Suprapubic skin (tissue), 4 donors: Measurements from ENCODE around the gene PSMG3.

ENCODE experiments used
- EP300 ChIP-seq: sonication (generic); formaldehyde crosslinking; IDR thresholded peaks from one replicate; pipeline ENCODE4 v1.6.1; 2017; ENCODE audit warnings: antibody characterized with exemption
- POLR2A ChIP-seq, 2 donors: fragments of 450-650 bp; IDR thresholded peaks; one replicate each; pipeline ENCODE4 v1.6.1; 2017; ENCODE audit warnings: antibody characterized with exemption in 2 of 2, mild to moderate bottlenecking in 2 of 2, moderate library complexity in 2 of 2
- POLR2AphosphoS5 ChIP-seq, 3 donors: sonication (generic); formaldehyde crosslinking; IDR thresholded peaks; one replicate each; pipeline ENCODE4 v1.6.1; 2017; ENCODE audit warnings: antibody characterized with exemption in 3 of 3
- TF ChIP-seq, protein P1 (sequence below), 2 donors: fragments of 200-600 bp in 1 of 2; fragments of 450-650 bp in 1 of 2; sonication (generic) in 1 of 2; IDR thresholded peaks; one replicate each; pipeline ENCODE4 v1.5.1; 2016 to 2019; ENCODE audit warnings: antibody characterized with exemption in 2 of 2, mild to moderate bottlenecking in 1 of 2, moderate library complexity in 1 of 2

- TF ChIP-seq, protein P1, sequence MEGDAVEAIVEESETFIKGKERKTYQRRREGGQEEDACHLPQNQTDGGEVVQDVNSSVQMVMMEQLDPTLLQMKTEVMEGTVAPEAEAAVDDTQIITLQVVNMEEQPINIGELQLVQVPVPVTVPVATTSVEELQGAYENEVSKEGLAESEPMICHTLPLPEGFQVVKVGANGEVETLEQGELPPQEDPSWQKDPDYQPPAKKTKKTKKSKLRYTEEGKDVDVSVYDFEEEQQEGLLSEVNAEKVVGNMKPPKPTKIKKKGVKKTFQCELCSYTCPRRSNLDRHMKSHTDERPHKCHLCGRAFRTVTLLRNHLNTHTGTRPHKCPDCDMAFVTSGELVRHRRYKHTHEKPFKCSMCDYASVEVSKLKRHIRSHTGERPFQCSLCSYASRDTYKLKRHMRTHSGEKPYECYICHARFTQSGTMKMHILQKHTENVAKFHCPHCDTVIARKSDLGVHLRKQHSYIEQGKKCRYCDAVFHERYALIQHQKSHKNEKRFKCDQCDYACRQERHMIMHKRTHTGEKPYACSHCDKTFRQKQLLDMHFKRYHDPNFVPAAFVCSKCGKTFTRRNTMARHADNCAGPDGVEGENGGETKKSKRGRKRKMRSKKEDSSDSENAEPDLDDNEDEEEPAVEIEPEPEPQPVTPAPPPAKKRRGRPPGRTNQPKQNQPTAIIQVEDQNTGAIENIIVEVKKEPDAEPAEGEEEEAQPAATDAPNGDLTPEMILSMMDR (IDR thresholded peaks at IDR 0.05) = no peak
- TF ChIP-seq POLR2AphosphoS5 (IDR thresholded peaks at IDR 0.05) = no peak
- TF ChIP-seq POLR2A (IDR thresholded peaks at IDR 0.05) = no peak
- no peak for TF ChIP-seq EP300
Measured at GRCh38 chr7:1555046-1555812, 14.6 kb downstream of the PSMG3 start.
